DMS 273 (cell line): ENCODE results near the gene C3orf20.
"Not testable (repeated sequence)": the region's sequence is repeated elsewhere in the genome, so short reads cannot be mapped to it uniquely, and the experiment has no call there.

ENCODE experiments used
- DNase-seq: peaks from one replicate; lab custom pipeline; 2025; ENCODE audit not compliant: unreplicated experiment; lab: John Stamatoyannopoulos, UW

The C3orf20 gene

DNA sequence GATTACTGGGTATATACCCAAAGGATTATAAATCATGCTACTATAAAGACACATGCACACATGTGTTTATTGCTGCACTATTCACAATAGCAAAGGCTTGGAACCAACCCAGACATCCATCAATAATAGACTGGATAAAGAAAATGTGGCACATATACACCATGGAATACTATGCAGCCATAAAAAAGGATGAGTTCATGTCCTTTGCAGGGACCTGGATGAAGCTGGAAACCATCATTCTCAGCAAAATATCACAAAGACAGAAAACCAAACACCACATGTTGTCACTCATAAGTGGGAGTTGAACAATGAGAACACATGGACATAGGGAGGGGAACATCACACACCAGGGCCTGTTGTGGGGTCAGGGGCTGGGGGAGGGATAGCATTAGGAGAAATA lies 78.0 kb downstream of the C3orf20 start:
- DNase-seq = not testable (repeated sequence)

DNA sequence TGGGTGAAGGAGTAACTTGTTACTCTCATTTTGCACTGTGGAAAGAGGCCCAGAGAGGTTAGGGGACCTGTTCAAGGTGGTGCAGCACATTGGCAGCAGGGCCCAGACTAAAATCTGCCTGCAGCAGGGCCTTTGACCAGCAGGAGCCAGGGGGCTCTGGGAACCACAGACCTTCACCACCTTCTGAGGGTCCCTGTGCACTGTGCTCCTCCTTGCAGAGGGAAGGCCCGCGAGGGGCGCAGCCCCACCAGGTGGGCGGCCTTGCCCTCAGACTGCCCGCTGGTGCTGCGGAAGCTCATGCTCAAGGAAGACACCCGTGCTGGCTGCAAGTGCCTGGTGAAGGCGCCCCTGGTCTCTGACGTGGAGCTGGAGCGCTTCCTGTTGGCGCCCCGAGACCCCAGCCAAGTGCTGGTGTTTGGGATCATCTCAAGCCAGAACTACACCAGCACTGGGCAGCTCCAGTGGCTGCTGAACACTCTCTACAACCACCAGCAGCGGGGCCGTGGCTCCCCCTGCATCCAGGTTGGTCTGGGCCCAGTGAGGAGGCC lies 82.3 kb downstream of the C3orf20 start:
- DNase-seq = no peak

DNA sequence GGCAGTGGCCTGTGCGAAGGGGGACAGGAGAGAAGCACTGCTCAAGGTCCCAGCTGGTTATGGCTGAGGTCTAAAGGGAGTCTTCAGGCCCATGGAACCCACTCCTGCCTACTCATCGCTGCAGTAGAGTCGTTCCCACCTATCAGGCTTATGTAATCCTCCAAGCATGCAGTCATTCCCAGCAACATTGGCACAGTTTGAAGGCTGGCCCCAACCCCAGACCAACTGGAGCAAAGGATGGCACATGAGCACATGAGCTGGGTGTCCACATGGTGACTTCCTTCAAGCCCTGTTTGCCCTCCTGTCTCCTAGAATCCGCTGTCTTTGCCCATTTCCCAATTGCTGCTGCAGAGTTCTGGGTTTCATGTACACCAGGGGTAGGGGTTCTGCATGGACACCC lies 83.4 kb downstream of the C3orf20 start:
- DNase-seq = no peak

DNA sequence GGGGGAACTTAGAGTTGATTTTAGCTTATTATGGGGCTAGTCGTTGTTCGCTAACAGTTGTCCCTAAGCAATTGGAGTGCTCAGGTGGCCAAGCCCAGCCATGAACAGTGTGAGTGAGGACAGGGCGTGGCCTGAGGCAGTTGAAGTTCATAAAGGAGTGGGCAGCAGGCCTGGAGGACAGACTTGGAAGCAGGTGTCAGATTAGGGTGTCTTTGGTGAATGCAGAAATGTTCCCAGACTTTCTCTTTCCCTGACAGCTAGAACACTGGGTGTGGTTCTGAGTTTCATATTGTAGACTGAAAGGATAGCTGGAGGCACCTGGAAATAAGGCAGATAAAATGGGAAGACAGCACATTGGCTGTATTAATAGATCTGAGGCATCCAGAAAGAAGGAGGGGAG lies 84.0 kb downstream of the C3orf20 start:
- DNase-seq = no peak

DNA sequence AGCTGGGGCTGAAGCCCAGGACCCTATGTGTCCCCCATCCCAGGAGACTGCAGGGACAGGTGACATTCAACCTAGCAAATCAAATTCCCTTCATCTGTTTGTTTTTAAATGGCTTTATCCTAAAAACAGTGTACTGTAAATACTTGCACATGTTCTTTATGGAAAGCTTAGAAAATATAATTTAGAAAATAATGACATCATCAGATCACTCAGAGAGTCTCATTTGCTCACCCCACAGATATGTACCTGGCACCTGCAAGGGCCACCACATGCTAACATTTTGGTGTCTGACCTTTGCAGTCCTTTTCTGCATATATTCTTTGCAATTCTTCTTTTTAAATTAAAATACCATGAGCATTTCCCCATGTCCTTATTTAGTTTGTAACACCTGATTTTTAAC lies 85.2 kb downstream of the C3orf20 start:
- DNase-seq = no peak

DNA sequence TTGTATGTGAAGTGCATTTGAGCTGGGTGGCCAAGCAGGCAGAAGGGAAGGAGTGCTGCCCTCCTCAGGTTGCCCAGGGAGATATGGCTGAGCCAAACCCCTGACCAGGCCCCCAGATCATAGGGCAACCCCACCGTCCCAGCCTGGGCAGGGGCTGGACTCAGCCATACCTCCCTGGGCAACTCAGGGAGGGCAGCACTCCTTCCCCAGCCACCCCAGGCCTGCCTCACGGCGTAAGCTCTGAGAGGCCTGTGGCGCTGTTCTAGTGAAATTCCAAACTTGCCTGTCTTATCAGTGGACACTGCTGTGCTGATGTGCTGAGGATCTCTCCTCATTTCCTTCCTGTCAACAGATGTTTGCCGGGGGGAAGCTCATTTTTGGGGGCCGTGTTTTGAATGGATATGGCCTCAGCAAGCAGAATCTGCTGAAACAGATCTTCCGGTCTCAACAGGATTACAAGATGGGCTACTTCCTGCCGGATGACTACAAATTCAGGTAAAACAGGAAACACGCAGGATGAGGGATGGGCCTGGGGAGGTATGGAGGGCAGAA lies 86.3 kb downstream of the C3orf20 start:
- DNase-seq = no peak

DNA sequence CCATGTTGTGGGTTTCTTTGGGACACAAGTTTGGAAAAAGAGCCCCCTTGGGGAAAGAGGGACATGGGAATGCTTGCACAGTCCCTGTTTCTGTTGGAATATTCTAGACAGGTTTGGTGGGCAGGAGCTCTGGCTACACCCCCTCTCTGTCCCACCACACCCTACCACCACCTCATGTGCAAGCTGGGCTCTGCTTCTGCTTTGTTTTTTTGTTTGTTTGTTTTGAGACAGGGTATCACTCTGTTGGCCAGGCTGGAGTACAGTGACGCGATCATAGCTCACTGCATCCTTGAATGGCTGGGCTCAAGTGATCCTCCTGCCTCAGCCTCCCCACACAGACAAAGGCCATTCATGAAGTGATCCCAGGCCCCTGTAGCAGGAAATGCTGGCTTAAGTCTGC lies 86.9 kb downstream of the C3orf20 start:
- DNase-seq = no peak

DNA sequence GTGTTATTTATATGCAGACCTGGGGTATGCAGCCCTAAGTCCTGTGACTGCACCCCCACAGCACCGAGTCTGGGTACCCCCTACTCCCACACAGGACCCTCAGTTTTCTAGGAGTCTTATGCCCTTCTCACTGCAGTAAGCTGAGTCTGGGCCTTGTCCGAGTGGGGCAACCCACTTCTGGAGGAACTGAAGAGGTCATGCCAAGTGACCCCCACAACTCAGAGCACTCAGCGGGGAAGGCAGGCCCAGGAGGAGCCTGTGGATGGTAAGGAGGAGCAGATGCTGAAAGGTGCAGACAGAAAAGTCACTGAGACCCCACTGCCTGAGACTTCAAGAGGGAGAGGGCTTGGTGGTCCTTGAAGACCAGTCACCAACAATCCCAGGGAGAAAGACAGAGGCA lies 87.8 kb downstream of the C3orf20 start:
- no peak for DNase-seq

DNA sequence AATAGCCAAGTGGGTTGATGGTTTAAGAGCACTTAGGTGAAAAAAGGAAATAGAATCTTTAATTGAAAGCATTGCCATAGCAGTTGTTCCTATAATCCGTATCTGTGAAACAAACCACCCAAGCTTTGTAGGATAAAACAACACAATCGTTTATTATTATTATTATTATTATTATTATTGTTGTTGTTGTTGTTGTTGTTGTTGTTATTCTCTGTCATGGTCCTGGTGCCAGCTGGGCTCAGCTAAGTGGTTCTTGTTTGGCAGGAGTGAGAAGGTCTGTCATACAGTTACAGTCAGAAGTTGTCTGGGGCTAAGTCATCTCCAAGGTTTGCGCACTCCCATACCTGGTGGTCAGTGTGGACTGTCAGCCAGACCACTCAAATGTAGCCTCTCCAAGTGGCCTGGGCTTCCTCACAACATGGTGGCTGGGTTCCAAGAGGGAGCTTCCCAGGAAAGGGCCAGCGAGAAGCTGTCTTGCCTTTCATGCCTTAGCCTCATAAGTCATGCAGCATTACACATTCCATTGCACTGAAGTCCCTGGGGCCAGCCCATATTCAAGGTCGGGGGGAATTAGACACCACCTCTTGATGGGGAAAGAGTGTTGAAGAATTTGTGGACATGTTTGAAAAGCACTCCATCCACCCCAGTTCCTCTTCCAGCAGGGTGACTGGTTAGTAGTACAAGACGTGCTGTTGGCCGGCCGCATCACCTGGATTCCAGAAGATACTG lies 89.6 kb downstream of the C3orf20 start:
- DNase-seq = no peak

DNA sequence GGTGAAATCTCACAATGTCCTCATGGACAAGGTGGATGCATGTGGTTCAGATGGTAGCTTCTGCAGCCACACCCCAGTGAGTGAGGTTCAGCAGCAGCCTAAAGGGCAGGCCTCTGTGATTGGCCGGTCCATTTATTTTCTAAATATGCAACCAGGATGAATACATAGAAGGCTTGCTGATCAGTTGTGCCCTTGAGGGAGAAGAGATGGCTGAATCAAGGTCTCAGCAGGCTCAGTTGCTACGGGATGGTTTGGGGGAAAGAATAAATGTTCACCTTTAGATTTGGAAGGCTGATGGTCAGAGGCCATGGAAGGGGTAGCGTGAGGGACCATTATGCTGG lies 90.1 kb downstream of the C3orf20 start:
- no peak for DNase-seq

DNA sequence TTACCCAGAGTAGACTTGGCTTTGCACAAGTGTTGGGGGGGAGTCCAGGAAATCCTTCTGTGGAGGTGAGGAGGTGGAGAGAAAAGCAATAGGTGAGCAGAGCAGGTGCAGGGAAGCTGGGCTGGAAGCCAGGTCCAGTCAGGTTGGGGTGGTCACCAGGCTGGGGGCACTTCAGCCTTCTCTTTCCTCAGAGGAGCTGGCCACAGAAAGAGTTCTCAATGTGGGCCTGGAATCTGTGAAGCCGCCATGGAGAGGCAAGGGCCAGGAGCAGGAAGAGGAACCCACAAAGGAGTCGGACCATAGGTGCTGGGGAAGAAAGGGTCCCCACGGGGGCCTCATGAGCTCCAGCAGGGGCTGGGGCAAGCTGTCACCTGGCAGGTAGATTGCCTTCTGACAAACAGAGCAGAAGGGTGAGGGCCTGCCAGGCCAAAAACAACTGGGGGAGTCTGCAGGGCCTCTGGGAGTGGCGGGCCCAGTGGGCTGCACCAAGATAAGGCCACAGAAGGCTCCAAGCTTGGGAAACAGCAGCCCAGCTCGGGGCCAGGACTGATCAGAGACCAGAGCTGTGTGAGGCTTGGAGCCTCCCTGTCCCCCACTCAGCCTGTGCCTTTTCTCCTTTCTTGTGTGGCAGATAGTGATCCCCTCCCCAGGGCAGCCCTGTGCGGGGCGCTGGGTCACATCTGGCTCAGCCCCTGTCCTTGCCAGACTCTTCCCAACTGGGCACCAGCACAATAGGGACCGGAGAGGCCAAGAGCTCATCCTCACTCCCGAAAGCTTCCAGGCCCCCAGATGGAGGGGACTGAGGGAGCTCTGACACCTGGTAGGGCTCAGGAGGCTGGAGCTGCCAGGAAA lies 90.9 kb downstream of the C3orf20 start:
- no peak for DNase-seq

DNA sequence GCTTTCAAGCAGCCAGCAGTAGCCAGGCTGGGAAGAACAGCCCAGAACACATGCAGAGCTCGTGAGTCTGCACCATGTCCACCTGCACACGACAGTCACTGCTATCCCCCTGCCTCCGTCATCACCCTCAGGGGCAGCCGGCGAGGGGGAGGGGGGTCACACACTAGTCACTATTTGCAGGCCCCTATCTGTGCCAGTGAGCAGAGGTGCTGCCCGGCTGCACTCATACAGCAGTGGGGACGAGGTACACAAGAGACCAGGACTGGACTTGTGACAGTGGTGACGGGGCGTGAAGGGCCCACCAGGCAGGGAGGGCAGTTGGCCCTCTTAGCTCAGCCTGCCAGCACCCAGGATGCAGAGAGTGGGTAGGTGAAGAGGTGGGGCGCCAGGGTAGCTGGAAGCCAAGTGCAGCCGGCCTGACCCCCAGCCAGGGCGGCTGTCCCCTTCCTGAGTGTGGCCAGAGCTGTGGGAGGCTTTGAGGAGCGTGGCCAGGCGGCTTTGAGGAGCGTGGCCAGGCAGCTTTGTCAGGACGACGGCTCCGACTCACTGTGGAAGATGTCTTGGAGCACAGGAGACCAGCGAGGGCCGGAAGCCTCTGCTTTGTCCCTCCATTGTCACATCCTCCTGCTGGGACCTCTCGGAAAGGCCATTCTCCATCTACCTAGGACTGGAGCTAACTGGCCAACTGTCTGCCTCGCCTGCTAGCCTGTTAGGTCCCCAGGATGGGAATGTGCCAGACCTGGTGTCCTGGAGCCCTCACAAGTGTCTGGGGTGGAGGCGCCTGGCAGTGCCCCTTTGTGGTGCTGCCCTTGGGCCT lies 91.7 kb downstream of the C3orf20 start:
- no peak for DNase-seq

DNA sequence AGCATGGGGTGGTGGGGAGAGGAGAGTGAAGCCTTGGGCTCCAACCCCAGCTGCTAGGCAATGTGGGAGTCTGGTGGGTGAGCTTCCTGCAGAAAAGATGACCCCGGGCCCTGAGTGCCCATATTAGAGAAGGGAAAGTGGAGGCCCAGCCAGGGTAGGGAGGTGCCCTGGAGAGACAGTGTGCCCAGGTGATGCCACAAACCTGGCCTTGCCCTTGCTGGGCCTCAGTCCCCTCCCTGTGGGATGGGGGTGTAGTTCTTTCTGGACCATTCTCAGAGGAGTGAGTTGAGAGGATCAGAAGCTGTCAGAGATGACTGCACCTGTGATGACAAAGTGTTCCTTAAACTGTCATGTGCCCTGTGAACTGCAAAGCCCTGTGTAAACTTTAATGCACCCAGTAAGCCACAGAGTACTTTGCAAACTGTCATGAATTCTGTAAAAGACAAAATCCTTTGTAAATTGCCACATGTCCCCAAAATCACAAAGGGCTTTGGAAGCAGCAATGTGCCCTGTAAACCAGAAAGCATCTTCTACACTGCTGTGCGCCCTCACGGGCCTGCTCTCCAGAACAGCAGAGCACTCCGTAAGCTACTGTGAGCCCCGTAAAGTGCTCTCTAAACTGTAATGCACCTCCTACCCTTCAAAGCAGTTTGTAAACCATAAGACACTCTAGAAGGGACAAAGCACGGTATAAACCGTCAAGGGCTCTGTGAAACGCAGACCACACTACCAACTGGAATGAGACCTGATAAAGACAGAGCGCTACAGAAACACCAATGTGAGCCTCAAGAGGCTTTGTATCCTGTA lies 92.5 kb downstream of the C3orf20 start:
- no peak for DNase-seq

DNA sequence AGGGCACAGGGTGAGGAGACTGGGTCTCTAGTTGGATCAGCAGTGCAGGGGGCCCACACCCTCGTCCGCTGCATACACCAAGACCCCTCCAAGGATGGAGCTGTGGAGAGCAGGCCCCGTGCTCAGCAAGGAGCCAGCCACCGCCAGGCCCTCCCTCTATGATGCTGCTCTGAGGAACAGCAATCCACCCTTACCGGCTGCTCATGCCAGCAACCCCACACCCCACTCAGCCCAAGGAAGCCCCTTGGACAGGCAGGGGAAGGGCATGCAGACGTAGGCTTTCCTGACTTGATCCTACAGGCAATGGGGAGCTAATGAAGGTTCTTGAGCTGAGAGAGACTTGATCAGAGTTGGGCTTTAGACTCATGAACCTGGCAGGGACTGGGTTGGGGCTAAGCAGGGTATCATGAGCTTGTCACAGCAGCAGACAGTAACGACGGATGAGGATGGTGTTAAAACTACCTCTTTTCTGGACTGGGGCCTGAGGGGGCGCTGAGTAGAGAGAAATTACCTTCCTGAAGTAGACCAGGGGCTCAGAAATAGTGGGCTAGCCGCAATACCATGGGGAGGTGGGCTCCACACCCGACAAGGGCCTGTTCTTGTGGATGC lies 93.3 kb downstream of the C3orf20 start:
- DNase-seq = no peak

DNA sequence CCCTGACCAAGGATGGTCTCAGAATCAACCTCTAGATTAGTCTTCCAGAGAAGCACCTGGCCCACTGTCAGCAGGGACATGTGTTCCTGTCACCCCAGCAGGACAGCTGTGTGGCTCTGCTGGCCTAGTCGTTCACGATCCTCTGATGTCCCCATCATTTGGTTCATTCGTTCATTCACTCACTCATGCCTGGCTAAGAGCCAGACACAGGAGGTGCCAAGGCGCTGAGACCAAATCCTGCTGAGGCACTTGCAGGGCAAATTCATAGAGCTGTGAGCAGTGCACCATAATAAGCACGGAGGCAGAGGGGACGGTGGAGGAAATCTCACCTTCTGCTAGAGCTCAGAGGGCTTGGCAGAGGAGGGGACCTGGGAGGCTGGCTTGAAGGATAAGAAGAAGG lies 93.9 kb downstream of the C3orf20 start:
- DNase-seq = no peak

DNA sequence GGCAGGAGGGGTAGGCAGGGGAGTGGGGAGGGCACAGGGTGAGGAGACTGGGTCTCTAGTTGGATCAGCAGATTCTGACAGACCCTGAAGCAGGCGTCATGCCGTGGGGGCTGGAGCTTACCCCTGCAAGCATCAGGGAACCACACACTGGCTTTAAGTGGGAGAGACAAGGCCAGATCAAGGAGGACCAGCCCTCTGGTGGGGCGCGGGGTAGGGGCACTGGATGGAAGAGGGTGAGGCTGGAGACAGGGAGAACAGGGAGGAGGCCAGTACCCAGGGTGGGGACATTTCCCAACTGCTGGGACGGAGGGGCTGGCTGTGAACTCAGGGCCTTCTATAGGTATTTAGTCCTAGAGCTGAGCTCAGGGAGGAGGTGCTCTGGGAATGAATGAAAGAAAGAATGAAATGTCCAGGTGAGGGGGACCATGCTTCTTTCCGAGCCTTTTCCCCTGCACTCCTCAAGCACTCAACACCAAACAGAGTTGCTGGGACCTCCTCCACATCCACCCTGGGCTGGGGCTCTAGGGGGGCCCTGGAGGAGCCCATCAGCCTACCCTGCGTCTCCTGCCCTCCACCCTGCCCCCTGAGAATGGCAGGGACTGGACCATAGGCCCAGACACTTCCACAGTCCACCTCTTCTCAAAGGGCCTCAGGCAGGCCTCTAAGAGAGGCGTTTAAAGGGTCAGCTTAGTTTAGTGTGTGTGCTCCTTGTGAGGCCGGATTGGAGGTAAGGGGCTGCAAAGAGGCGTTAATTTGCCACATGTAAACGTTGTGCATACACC lies 94.8 kb downstream of the C3orf20 start:
- DNase-seq = no peak

DNA sequence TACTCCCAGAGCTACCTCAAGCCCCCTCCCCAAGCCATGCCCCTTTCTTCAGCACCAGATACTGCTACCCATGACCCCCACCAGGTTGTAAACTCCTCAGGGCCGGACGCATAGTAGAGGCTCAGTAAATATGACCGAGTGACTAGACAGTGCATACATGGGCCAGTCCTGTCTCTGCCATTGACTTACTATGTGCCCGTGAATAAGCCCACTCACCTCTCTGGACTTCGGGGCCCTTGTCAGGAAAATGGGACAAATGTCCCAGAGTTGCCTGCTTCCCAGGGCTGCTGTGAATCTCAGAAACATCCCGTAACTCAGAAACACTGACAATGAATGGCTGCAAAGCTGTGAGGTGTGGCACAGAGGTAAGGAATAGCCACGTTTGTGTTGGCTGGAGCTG lies 95.7 kb downstream of the C3orf20 start:
- no peak for DNase-seq

DNA sequence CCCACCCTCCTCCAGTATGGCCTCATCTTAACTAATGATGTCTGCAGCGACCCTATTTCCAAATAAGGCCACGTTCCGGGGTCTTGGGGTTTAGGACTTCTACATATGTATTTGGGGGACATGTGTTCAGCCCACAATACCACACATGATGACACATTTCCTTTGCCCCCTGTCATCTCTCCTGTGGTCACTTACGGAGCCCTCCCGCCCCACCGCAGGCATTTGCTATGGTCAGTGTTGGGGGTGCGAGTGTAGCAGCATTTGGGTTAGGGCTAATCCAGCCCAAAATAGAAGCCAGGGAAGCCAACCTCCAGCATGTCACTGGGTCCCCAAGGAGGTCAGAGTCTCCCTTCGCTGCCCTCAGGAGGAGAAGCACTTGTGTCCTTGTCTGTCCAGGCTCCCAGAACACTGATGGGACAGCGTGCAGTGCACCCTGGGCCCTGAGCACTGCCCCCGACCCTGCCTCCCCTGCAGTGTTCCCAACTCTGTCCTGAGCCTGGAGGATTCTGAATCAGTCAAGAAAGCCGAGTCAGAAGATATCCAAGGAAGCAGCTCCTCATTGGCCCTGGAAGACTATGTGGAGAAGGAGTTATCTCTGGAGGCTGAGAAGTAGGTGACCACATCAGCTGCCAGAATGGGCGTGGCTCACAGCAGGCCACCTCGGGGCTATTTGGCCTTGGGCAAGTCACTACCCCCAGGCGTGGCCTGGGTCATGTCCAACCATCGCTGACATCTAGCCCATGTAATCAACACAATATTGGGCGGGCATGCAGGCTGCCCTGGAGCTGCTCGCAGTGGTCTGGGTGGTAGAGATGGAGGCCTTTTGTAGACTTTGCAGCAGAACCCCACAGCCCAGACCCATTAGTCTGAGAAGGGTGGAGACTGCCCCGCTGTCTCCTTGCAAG lies 96.9 kb downstream of the C3orf20 start:
- no peak for DNase-seq
